Coronary artery (tissue), 2 donors: ENCODE measurements around the gene HES1.

Experiments used
- DNase-seq: peaks from one replicate; pipeline ENCODE4 v3.0.0-alpha.2; 2017; ENCODE audit warnings: low spot score
- H3K27ac ChIP-seq, 2 donors: fragments of 200-600 bp; sonication (generic); one replicate each; pipeline ENCODE4 v1.5.1; 2016 to 2019
- H3K4me3 ChIP-seq: fragments of 200-600 bp; sonication (generic); 2 replicates; pipeline ENCODE4 v1.5.1; 2016; ENCODE audit warnings: mild to moderate bottlenecking, moderate library complexity
- TF ChIP-seq, protein P1 (sequence below): fragments of 200-600 bp; sonication (generic); IDR thresholded peaks from one replicate; pipeline ENCODE4 v1.5.1; 2019; ENCODE audit warnings: antibody characterized with exemption

HES1 gene

DNA sequence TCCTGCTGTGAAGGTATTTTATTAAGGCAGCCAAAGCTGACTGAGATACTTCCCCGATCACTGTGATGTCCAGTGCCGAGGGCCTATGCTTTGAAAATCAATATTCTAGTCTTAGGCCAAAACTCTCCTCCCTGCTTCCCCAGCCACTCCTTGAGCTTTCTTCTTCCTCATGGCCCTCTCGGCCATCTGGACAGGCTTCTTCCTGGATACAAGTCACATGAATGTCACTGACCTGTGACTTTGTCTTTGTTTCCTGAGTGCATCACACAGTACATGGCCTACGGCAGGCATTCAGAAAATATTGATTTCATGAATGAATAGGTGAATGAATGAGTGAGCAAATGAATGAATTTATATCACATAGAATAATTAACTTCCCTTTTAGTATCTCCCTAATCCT lies 24.6 kb upstream of the HES1 start:
- TF ChIP-seq, protein P1, sequence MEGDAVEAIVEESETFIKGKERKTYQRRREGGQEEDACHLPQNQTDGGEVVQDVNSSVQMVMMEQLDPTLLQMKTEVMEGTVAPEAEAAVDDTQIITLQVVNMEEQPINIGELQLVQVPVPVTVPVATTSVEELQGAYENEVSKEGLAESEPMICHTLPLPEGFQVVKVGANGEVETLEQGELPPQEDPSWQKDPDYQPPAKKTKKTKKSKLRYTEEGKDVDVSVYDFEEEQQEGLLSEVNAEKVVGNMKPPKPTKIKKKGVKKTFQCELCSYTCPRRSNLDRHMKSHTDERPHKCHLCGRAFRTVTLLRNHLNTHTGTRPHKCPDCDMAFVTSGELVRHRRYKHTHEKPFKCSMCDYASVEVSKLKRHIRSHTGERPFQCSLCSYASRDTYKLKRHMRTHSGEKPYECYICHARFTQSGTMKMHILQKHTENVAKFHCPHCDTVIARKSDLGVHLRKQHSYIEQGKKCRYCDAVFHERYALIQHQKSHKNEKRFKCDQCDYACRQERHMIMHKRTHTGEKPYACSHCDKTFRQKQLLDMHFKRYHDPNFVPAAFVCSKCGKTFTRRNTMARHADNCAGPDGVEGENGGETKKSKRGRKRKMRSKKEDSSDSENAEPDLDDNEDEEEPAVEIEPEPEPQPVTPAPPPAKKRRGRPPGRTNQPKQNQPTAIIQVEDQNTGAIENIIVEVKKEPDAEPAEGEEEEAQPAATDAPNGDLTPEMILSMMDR = no peak
- Histone ChIP-seq H3K27ac (no peak overlapping the region), H3K4me3 (no peak overlapping the region)
- DNase-seq = no peak

DNA sequence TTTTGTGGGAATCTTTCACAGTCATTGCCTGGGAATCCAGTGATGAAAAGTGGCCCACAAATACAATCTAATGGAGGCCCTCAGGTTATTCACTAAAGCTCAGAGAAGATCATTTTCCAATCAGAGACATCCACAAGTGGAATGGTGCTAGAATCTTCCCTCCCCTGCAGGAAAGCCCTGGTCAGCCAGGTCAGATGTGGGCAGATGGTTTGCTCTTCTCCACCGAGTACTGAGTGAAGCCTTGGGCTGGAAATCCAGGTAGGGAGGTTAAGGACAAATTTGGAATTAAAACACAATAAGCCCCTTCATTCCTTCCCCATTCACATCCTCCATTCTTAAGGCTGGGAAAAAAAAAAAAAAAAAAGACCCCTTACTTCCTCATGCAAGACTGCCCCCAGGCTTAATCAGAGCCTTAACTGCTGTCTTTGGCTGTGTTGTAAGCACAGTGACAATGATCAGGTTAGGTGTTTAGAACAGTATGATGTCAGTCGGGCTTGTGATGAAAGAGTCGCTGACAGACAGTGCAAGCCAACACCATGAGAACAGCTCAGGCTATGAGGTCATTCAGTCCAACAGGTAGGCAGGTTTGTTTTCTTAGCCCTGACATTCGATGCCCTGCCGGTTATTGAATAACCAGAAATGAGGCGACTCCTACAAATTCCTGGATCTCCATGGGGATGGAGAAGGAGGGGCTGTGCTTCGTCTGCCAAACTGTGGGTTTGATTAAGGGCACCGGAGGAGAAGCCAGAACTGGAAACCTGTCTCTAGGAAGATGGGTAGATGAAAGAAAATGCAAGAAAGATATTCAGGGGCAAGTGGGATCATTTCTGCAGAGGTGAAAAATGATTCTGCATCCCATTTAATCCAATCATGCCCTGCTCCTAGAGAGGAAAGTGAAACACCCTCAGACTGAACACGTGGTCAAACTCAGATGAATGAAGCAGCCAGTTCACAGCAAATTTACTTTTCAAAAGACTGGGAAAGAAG lies 23.5 kb upstream of the HES1 start:
- no peak overlapping the region for H3K4me3 ChIP-seq
- TF ChIP-seq, protein P1 = no peak
- H3K27ac ChIP-seq = no peak overlapping the region
- no peak for DNase-seq

DNA sequence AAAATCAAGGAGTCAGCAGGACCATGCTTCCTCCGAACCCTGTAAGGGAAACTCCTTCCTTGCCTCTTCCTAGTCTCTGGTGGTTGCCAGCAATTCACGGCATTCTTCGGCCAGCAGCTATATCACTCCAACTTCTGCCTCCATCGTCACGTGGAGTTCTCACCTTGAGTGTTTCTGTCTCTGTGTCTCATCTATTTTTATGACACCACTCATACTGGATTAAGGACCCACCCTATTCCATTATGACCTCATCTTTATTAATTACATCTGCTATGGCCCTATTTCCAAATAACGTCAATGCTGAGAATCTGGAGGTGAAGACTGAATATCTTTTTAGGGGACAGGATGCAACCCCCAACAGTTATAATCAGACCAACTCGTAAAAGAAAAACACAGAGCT lies 21.8 kb upstream of the HES1 start:
- TF ChIP-seq, protein P1 = no peak
- H3K4me3 ChIP-seq = no peak overlapping the region
- H3K27ac ChIP-seq = no peak overlapping the region
- DNase-seq = no peak

DNA sequence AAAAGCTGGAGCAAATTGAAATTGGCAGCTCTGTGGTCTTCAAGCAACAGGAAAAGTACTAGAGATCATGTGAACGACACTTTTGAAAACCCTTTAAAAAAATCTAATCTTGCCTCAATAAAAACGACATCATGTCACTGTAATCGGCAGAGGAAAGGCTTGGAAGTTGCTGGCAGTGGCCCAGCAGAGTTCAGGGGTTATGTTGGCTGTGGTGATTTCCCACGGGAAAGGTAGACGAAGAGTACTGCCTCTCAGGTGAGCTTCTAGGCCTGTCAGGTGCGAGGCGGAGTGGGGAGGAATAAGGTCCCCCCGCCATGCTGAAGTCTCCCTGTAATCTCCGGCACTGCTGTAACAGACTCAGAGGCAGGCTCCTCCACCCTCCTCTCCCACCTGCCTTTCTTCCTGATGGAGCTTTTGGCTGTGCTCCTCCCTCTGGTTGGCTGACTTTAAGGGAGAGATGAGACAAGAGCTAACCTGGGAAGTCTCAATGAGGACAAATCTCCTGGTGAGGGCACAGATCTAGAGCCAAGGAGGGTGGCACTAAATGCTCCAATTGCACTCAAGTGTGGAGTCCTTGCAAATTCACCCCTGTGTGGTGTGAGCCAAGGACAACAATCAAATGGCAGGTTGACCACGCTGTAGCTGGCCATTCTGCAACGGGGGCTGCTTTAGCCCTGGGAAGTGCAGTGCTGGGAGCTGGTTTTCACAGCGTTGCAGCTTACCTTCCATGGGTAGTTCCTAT lies 18.7 kb upstream of the HES1 start:
- no peak for DNase-seq
- TF ChIP-seq, protein P1 = no peak
- no peak overlapping the region for H3K4me3 ChIP-seq
- no peak overlapping the region for H3K27ac ChIP-seq

DNA sequence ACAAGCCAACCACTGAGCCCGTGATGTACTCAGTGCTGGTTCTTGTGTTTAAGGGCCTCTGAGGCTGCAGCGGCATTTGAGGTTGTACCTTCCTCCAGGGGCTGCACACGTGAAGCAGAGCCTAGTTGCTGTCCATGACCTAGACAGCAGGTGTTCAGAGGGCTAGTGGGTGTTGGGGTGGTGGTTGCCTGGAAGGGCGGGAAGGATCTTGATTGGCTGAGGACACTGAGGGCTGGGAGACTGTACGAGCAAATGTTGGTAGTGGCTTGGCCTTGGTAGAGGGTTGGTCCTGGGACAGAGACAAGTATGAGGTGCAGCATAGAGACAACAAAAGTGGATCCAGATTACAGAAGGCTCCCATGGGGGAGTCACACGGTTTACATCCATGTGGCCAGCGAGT lies 17.0 kb upstream of the HES1 start:
- TF ChIP-seq, protein P1 = no peak
- DNase-seq = no peak
- Histone ChIP-seq H3K4me3 (no peak overlapping the region), H3K27ac (no peak overlapping the region)

DNA sequence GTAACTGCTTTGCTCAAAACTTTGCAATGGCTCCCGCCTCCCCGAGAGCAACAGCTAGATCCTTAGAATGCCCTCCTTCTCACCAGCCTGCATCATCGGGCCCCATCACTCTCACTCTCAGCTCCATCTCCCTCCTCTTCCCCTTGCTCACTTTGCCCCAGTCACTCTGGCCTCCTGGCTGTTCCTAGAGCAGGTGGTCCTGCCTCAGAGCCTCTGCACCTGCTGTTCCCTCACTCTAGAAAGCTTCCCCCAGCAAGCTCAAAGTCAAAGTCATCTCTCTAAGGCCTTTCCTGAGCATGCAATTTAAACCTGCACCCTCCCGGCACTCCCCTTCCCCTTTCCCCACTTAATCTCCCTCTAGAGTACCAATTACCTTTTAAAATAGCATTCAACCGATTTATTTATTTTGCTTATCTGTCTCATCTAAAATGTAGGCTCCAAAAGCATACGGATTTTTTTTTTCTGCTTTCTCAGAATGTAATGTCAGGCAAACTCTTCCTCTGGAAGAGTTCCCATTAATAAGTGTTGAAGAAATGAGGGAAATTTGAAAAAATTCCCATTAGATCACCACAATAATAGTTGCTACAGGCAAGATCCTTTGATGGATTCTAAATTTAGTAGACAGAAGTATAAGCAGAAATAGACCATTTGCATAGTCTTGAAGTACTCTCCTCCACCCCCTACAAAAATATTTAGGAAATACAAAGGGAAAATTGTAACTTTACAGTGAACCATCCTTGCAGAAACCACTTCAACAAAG lies 15.9 kb upstream of the HES1 start:
- TF ChIP-seq, protein P1 = no peak
- Histone ChIP-seq H3K4me3 (no peak overlapping the region), H3K27ac (no peak overlapping the region)
- DNase-seq = no peak
